Sigmoid colon (tissue), 7 donors: Measurements from ENCODE around the gene FAM72C. TPM values are rescaled to one million over a fixed set of nuclear protein-coding genes. Genes with fewer than 3 reads are reported as not detected.
"Not testable (repeated sequence)": the region's sequence is repeated elsewhere in the genome, so short reads cannot be mapped to it uniquely, and the experiment has no call there.

Experiments used
- DNase-seq: peaks from one replicate; pipeline ENCODE4 v3.0.0-alpha.2; 2019
- H3K27ac ChIP-seq, 4 donors: fragments of 200-600 bp; sonication (generic); one replicate each; pipeline ENCODE4 v1.5.1; 2016 to 2019; ENCODE audit warnings: mild to moderate bottlenecking in 1 of 4
- H3K27me3 ChIP-seq, 3 donors: fragments of 200-600 bp; sonication (generic); one replicate each; pipeline ENCODE4 v1.5.1; 2019; ENCODE audit warnings: mild to moderate bottlenecking in 1 of 3
- H3K36me3 ChIP-seq, 4 donors: fragments of 200-600 bp; sonication (generic); one replicate each; pipeline ENCODE4 v1.5.1; 2016 to 2019
- H3K4me1 ChIP-seq, 4 donors: fragments of 200-600 bp; sonication (generic); one replicate each; pipeline ENCODE4 v1.5.1; 2017 to 2019
- H3K4me3 ChIP-seq, 4 donors: fragments of 200-600 bp; sonication (generic); one replicate each; pipeline ENCODE4 v1.5.1; 2017 to 2019; ENCODE audit warnings: mild to moderate bottlenecking in 2 of 4, moderate library complexity in 1 of 4
- H3K9me3 ChIP-seq, 4 donors: fragments of 200-600 bp in 3 of 4; sonication (generic) in 3 of 4; one replicate each; pipeline versions ENCODE4 v1.5.1 to v1.6.1; 2013 to 2019
- whole genome bisulfite sequencing, 2 donors: extraction: QIAGEN DNeasy Blood & Tissue Kit; methylation state at CpG; one replicate each; pipeline ENCODE4 v1.1.7; 2013; 5-methylcytosine and 5-hydroxymethylcytosine counted together
- intact Hi-C: fragments of 100-400 bp; cut with DNase I; formaldehyde crosslinking; loops from one replicate; pipeline ENCODE4 v1.15.1; 2023
- polyA plus RNA-seq, 3 donors: library from polyadenylated mRNA; stranded (reverse); fragments of 200-250 nt; gene quantifications; one replicate each; pipeline ENCODE4 v1.2.3, GENCODE V29; 2013
- total RNA-seq, 4 donors: library from RNA; depleted of rRNA; stranded (reverse); fragments of >200 nt; gene quantifications; one replicate each; pipeline ENCODE4 v1.1.0, GENCODE V29; 2016
- donor health status: healthy with polysubstance abuse.
- donor health status: Bipolar disorder and iron deficiency.
- donor health status: healthy.

The FAM72C gene
- total and polyA plus RNA-seq, 7 donors: 0.46 to 1.5 TPM; not detected in 5

DNA sequence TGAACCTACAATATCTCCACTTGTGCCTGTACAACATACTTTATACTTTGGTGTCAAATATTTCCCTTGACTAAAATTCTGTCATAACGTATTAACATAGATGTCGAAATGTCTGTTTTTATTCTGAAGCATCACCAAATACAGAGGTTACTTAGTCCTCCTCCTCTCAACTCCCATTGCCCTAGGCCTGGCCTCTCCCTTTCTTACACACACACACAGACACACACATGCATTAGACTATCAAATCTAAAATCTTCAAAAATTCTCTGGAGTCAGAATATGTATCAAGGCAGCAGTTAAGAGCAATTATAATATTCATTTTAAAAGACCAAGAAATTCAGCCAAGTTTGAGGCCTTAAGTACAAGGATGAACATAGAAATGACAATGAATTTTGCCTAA, 7.5 kb downstream of the FAM72C start:
- DNase-seq, H3K27me3 ChIP-seq, H3K27ac ChIP-seq, H3K4me1 ChIP-seq, H3K36me3 ChIP-seq, intact Hi-C loops, H3K9me3 ChIP-seq, H3K4me3 ChIP-seq: not testable (repeated sequence)
- no CpG with 5 or more reads among the region's 2 CpGs for WGBS, 2 donors

DNA sequence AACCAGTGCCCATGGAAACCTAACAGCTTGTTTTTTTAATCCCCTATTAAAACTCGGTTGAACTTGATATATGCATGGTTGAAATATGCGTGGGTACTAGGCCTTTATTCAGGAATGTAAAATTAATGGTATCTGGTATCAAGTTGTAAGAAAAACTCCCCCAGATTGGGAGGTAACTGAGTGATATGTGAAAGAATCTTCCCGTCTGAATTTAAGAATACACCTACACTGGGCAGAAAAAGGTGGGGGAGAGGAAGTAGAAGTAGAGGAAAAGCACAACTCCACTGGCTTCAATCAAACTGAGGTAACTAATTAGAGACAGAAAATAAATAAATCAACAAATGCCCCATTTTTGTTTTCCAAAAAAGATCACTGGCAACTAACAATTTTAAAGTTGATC, 15.9 kb downstream of the FAM72C start:
- DNase-seq, intact Hi-C loops, H3K4me1 ChIP-seq, H3K4me3 ChIP-seq, H3K27me3 ChIP-seq, H3K9me3 ChIP-seq, H3K27ac ChIP-seq, H3K36me3 ChIP-seq: not testable (repeated sequence)
- WGBS, 2 donors: no CpG with 5 or more reads among the region's 3 CpGs

DNA sequence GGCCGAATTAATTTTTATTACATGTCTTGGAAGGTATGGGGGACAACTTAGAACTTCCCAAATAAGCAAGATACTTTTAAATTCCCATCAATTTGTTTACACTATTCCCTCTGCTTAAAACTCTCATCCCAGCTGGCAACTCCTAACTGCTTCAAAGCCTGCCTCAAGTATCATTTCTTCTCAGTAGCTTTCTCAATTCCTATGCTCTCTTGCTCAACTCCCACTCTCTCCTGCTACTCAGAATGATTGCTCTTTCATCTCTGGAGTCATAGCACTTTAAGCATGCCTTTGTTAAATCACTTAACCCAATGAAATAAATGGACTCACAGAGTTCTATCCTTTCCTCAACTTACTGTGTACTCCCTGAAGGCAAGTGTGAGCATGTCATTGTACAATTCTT, 18.9 kb downstream of the FAM72C start:
- DNase-seq, H3K4me3 ChIP-seq, H3K9me3 ChIP-seq, H3K36me3 ChIP-seq, intact Hi-C loops, H3K27ac ChIP-seq, H3K27me3 ChIP-seq, H3K4me1 ChIP-seq: not testable (repeated sequence)
- WGBS, 2 donors: no CpG with 5 or more reads among the region's 1 CpG

DNA sequence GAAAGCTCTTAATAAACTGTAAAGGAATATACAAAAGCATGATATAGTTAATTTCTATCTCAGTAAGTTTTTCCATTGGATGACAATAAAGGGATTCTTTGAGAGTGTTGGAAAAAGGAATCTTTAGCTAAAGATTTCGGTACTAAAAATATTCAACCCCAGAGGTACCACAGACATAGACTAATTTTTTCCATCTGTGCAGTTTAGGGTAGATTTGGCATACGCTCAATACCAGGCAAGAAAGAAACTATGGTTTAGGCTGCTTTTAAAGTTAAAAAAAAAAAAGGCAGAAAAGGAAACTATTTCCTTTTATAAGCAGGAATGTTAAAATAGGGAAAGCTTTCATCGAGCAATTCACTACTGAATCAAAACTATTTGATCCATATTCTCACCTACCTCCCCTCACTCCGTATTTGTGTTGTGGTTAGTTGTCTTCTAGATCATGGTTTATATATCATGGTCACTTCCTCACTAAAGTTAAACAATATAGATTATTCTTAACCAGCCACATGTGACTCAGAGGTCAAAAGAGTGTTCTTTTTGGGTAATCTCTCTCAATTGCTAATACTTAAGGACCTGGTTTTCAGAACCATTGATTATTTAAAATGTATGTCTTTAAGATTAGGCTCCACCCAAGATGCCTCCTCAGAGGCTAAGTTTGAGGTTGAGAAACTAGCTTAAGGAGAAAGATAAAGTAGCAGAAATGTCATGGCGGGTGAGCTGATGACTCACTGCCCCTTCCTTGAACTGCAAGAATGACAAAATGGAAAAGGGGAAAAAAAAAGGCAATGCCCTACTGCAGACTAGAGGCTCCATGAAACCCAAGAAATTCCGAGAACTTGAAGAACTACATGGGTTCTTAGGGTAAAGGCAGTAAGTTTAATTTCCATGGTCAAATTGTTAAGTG, 20.0 kb downstream of the FAM72C start:
- H3K4me1 ChIP-seq, H3K9me3 ChIP-seq, H3K27ac ChIP-seq, H3K36me3 ChIP-seq, DNase-seq, H3K27me3 ChIP-seq, intact Hi-C loops, H3K4me3 ChIP-seq: not testable (repeated sequence)
- no CpG with 5 or more reads among the region's 6 CpGs for whole genome bisulfite sequencing, 2 donors

DNA sequence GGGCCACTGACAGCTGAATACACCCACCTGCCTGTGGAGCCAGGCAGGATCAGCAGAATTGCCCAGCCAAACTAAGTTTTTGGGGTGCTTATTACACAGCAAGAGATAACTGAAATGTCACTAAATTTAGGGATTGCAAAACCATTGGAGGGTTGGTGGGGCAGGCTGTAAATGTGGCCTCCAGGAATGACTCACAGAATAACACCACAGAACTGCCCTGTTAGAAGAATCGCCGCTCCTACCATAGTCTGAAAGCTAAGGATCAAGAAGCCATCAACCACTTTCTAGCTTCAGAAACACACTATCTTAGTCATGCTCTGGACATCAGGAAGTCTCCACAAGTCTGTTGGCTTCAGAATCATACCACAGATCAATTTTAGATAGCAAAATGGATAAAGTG, 24.0 kb downstream of the FAM72C start:
- H3K27me3 ChIP-seq, DNase-seq, H3K27ac ChIP-seq, H3K4me3 ChIP-seq, H3K9me3 ChIP-seq, H3K36me3 ChIP-seq, intact Hi-C loops, H3K4me1 ChIP-seq: not testable (repeated sequence)
- WGBS, 2 donors: no CpG with 5 or more reads among the region's 2 CpGs

DNA sequence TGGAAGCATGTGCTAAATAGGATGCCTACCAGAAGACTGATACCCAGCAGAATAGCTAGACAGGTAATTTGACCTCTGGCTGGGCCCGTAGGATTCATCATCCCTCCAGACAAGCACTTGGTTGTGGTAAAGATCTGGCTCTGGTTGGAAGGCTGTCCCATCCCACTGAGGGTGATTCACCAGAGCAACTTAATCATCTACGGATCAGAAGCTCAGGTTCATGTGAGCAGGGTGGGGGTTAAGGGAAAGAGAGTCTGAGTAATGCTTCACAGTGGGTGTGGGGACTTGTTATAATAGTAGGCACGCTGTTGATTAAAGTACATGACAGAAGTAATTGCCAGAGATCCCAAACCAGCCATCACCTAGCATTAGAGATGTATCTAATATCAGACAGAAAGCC, 26.5 kb downstream of the FAM72C start:
- WGBS, 2 donors: no CpG with 5 or more reads among the region's 3 CpGs
- intact Hi-C loops, H3K4me1 ChIP-seq, H3K27ac ChIP-seq, H3K4me3 ChIP-seq, DNase-seq, H3K36me3 ChIP-seq, H3K9me3 ChIP-seq, H3K27me3 ChIP-seq: not testable (repeated sequence)

DNA sequence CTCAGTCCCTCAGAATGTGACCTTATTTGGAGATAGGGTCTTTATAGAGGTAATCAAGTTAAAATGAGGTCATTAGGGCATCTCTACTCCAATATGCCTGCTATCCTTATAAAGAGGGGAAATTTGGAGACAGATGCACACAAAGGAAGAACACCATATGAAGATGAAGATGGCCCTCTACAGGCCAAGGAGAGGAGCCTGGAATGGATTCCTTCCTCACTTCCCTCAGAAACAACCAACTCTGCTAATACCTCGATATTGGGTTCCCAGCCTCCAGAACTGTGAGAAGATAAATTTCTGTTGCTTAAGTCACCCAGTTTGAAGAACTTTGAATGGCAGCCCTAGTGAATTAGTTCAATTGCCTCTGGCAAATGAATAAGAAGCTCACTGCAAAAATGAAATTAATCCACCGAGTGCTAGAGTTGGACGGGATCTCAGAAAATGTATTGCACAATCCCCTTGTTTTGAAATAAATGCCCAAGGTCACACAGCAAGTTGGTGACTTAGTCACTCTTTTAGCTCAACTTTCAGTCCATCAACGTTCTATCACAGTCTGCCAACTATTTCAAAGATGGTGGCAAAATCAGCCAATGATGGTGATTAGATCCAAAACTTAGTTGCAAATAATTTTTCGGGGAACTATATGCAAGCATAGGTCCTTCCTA, 27.1 kb downstream of the FAM72C start:
- H3K4me1 ChIP-seq, DNase-seq, intact Hi-C loops, H3K27me3 ChIP-seq, H3K27ac ChIP-seq, H3K4me3 ChIP-seq, H3K9me3 ChIP-seq, H3K36me3 ChIP-seq: not testable (repeated sequence)
- no CpG with 5 or more reads among the region's 5 CpGs for WGBS, 2 donors

DNA sequence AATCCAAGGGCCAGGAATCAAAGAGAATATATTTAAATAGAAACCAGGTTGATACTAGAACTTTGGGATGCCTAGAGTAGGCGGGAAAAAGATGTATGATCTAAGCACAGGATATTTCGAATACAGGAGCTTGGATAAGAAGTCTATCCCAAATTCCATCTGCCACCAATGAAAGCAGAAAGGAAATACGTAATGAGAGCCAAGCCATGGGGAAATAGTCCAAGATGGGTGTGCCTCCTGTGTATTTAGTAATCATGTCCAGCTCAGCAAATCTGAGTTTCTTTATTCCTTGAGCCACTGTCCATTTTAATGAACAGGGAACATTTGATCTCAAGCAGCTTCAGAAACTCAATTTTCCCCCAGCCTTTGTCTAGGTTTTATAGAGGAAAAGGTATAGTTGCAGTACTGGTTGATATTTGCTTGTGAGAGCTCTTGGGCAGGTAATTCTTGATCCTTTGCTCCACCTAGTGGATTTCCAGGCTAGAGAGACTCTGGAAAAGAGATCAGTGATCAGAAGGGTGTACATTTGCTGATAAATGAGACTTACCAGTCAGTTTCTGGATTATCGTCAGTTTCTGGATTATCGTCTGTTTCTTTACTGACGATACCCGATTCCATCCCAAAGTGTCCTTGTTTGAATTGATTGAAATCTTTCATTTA, 28.3 kb downstream of the FAM72C start:
- H3K4me1 ChIP-seq, H3K4me3 ChIP-seq, DNase-seq, H3K9me3 ChIP-seq, intact Hi-C loops, H3K27me3 ChIP-seq, H3K27ac ChIP-seq, H3K36me3 ChIP-seq: not testable (repeated sequence)
- no CpG with 5 or more reads among the region's 7 CpGs for WGBS, 2 donors

DNA sequence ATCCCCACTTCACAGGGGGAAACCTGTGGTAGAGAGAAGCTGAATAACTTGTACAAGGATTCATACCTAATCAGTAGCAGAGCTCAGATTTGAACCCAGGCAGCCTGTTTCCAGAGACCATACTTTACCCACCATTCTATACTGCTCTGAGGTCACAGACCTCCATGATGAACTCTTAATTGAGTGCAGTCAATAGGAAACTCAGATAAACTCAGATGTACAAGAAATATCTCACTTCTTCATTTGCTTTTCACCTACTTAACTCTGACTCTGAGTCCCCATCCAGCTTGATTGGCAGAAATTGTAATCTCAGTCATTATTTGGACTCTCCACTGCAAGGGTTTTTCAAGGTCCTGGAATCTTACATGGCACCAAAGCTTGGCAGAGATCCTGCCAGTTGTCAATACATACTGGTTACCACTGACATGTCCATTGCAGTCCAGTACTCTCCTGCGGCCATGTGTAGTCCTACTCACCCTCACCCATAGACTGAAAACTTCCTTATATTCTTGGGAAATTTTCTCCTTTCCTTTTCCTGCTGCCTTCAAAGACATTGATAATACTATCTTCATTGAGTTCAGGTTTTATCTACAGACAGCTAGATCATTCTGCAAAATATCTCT, 29.4 kb downstream of the FAM72C start:
- H3K36me3 ChIP-seq, H3K9me3 ChIP-seq, H3K27ac ChIP-seq, DNase-seq, H3K27me3 ChIP-seq, intact Hi-C loops, H3K4me1 ChIP-seq, H3K4me3 ChIP-seq: not testable (repeated sequence)
- no CpG with 5 or more reads among the region's 1 CpG for WGBS, 2 donors

DNA sequence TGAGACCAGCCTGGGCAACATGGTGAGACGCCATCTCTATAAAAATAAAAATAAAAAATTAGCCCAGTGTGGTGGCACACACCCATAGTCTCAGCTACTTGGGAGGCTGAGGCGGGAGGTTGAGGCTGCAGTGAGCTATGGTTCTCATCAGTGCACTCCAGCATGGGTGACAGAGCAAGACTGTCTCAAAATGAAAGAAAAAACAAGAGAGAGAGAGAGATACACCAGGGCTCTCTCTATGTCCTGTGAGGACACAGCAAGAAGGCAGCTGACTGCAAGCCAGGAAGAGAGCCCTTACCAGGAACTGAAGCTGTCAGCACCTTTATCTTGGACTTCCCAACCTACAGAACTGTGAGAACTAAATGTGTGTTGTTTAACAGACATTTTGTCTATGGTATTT, 32.1 kb downstream of the FAM72C start:
- H3K27me3 ChIP-seq, intact Hi-C loops, H3K4me1 ChIP-seq, H3K27ac ChIP-seq, DNase-seq, H3K9me3 ChIP-seq, H3K4me3 ChIP-seq, H3K36me3 ChIP-seq: not testable (repeated sequence)
- WGBS, 2 donors: no CpG with 5 or more reads among the region's 2 CpGs

DNA sequence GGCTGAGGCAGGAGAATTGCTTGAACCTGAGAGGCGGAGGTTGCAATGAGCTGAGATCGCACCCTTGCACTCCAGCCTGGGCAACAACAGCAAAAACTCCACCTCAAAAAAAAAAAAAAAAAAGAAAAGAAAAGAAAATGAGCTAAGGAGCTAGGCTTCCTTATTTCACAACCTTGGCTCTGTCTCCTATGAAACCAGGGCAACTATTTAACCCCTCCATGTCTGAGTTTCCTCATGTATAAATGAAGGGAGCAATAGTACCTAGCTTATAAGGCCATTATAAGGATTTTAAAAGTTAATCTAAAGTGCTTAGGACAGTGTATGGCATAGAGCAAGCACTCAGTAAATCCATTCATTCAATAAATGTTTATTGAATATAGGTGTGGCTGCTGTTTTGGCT, 32.9 kb downstream of the FAM72C start:
- H3K4me3 ChIP-seq, H3K9me3 ChIP-seq, H3K27me3 ChIP-seq, DNase-seq, intact Hi-C loops, H3K4me1 ChIP-seq, H3K36me3 ChIP-seq, H3K27ac ChIP-seq: not testable (repeated sequence)
- WGBS, 2 donors: no CpG with 5 or more reads among the region's 2 CpGs
